HepG2 (cell line): ENCODE data around the gene IGHMBP2. TPM values are rescaled to one million over a fixed set of nuclear protein-coding genes. Genes with fewer than 3 reads are reported as not detected.

Source experiments
- ATAC-seq: fragments of 200-7000 bp; cut with Tn5 transposase; 3 replicates; pipeline ENCODE4 v1.9.1; 2020; ENCODE audit warnings: mild to moderate bottlenecking, moderate library complexity
- BruUV-seq: library from RNA; stranded (reverse); fragments of 400-500 nt; replicated peaks from 2 replicates; lab custom pipeline; 2021; lab: Mats Ljungman, UMichigan
- CTCF ChIA-PET: fragments of 300-600 bp; formaldehyde crosslinking; extraction: SDS; loops from one replicate; lab custom pipeline; 2021; ENCODE audit warnings: low total read pairs, inconsistent platforms, low intra/inter-chr PET ratio; lab: Yijun Ruan, JAX
- POLR2A ChIA-PET: fragments of 350-600 bp; sonication (Branson Sonifier 250); formaldehyde crosslinking; loops from one replicate; lab custom pipeline; 2020; ENCODE audit warnings: antibody characterized with exemption, inconsistent platforms; lab: Yijun Ruan, JAX
- DNase-seq: peaks from one replicate; pipeline ENCODE4 v3.0.0-alpha.2; 2015; ENCODE audit warnings: low spot score
- FAIRE-seq: peaks from 3 replicates; lab custom pipeline; 2011; peaks lifted over from hg19 to GRCh38; lab: Jason Lieb, UNC
- H2AFZ ChIP-seq: one replicate; pipeline ENCODE4 v1.6.1; 2011; ENCODE audit warnings: low read length, inconsistent platforms
- H3K27ac ChIP-seq: fragments of 300-600 bp; 3 replicates; pipeline ENCODE4 v1.8.0; 2011; ENCODE audit warnings: mixed run types, mild to moderate bottlenecking, mixed read lengths, low read length, inconsistent platforms; ENCODE audit not compliant: insufficient read depth; ENCODE audit errors: extremely low read length
- H3K27me3 ChIP-seq, 2 experiments: fragments of 200-600 bp in 1 of 2; 2 replicates in 1 of 2; 3 replicates in 1 of 2; pipeline versions ENCODE4 v1.6.0 to v1.8.0; 2011; ENCODE audit warnings: low read length in 2 of 2, mild to moderate bottlenecking in 2 of 2, moderate library complexity in 2 of 2, inconsistent platforms in 1 of 2; ENCODE audit not compliant: insufficient read depth in 2 of 2, control insufficient read depth in 1 of 2
- H3K36me3 ChIP-seq, 2 experiments: fragments of 200-600 bp in 1 of 2; replicated peaks in 1 of 2; 2 replicates in 1 of 2; 3 replicates in 1 of 2; pipeline versions ENCODE4 v1.5.1 to v1.8.0; 2011; ENCODE audit warnings: low read length in 2 of 2, inconsistent platforms in 1 of 2; ENCODE audit not compliant: insufficient read depth in 2 of 2, control insufficient read depth in 1 of 2
- H3K4me1 ChIP-seq: 2 replicates; pipeline ENCODE4 v1.5.1; 2012; ENCODE audit warnings: low read length, inconsistent platforms; ENCODE audit not compliant: insufficient read depth
- H3K4me2 ChIP-seq: 2 replicates; pipeline ENCODE4 v1.6.0; 2011; ENCODE audit warnings: low read depth, low read length, inconsistent platforms
- H3K4me3 ChIP-seq, 3 experiments: fragments of 200-600 bp in 1 of 3; sonication (generic), shearing (Covaris generic) in 1 of 3; replicated peaks in 1 of 3; 2 replicates each; pipeline ENCODE4 v1.5.1; 2011 to 2016; ENCODE audit warnings: low read length in 3 of 3, inconsistent platforms in 2 of 3, low read depth in 2 of 3, mild to moderate bottlenecking in 2 of 3, control low read depth in 1 of 3, mixed read lengths in 1 of 3; ENCODE audit not compliant: insufficient read depth in 1 of 3
- H3K79me2 ChIP-seq: one replicate; pipeline ENCODE4 v1.6.1; 2011; ENCODE audit warnings: low read length, inconsistent platforms; ENCODE audit not compliant: insufficient read depth
- H3K9ac ChIP-seq: 2 replicates; pipeline ENCODE4 v1.6.0; 2011; ENCODE audit warnings: mild to moderate bottlenecking, low read depth, low read length, inconsistent platforms; ENCODE audit not compliant: insufficient read depth
- H3K9me3 ChIP-seq: 2 replicates; pipeline ENCODE4 v1.5.1; 2012; ENCODE audit warnings: mild to moderate bottlenecking, low read length
- H4K20me1 ChIP-seq: 2 replicates; pipeline ENCODE4 v1.6.0; 2011; ENCODE audit warnings: inconsistent platforms, mild to moderate bottlenecking, low read length, moderate library complexity; ENCODE audit not compliant: insufficient read depth
- CCDC6 ChIP-seq: sonication (generic); formaldehyde crosslinking; IDR thresholded peaks from 2 replicates; pipeline ENCODE4 v1.8.1; 2022; ENCODE audit warnings: mild to moderate bottlenecking, missing genetic modification reagents, moderate library complexity
- CTCF ChIP-seq: sonication (generic); formaldehyde crosslinking; IDR thresholded peaks from 2 replicates; pipeline ENCODE4 v1.5.0; 2020; ENCODE audit warnings: mild to moderate bottlenecking, missing genetic modification reagents, moderate library complexity
- MBD4 ChIP-seq: IDR thresholded peaks from 2 replicates; pipeline ENCODE4 v1.6.1; 2012; ENCODE audit warnings: low read length, inconsistent platforms, borderline replicate concordance
- SP1 ChIP-seq, 2 experiments: fragments of 450-650 bp in 1 of 2; sonication (generic) in 1 of 2; formaldehyde crosslinking in 1 of 2; IDR thresholded peaks; 2 replicates each; pipeline versions ENCODE4 v1.4.0 to v1.6.1; 2016 to 2020; ENCODE audit warnings: missing genetic modification reagents in 1 of 2
- STAG1 ChIP-seq: sonication (generic); formaldehyde crosslinking; IDR thresholded peaks from 2 replicates; pipeline ENCODE4 v1.4.0; 2020; ENCODE audit warnings: missing genetic modification reagents
- TBL1XR1 ChIP-seq: fragments of 150-350 bp; IDR thresholded peaks from 2 replicates; pipeline ENCODE4 v1.6.1; 2014; ENCODE audit warnings: borderline replicate concordance, low read length; ENCODE audit not compliant: partially characterized antibody
- ZNF607 ChIP-seq: sonication (generic); formaldehyde crosslinking; IDR thresholded peaks from 2 replicates; pipeline ENCODE4 v1.5.1; 2020; ENCODE audit warnings: missing genetic modification reagents, mild to moderate bottlenecking, borderline replicate concordance
- WGBS: methylation state at CpG from one replicate; pipeline ENCODE4 v1.1.6; 2017; ENCODE audit warnings: low lambda C conversion rate; 5-methylcytosine and 5-hydroxymethylcytosine counted together
- in situ Hi-C: cut with HindIII; loops from 2 replicates; pipeline ENCODE4 v1.10.0; 2017; ENCODE audit warnings: low pct_unique_long_range_greater_than_20kb; ENCODE audit not compliant: extremely low pct_ligation_motif_present
- intact Hi-C: fragments of 100-400 bp; cut with micrococcal nuclease; formaldehyde crosslinking; loops from one replicate; pipeline ENCODE4 v1.10.0; 2022; ENCODE audit not compliant: unreplicated experiment
- polyA plus RNA-seq, 8 experiments: library from polyadenylated mRNA; depleted of rRNA in 3 of 8; stranded (reverse) in 7 of 8; unstranded in 1 of 8; fragments of >200 nt; fragmentation: Illumina TruSeq in 4 of 8; extraction: Trizol in 4 of 8; gene quantifications; 2 replicates each; pipeline versions ENCODE4 v1.2.1 to v1.2.3, GENCODE V29; 2011 to 2016; ENCODE audit warnings: low read depth in 4 of 8, missing spikeins in 1 of 8, mixed read lengths in 1 of 8; ENCODE audit not compliant: insufficient read depth in 1 of 8
- total RNA-seq, 5 experiments: library from RNA; depleted of rRNA; stranded (reverse); fragments of >200 nt; fragmentation: Illumina TruSeq; extraction: Trizol; gene quantifications; 2 replicates each; pipeline ENCODE4 v1.2.3, GENCODE V29; 2016; ENCODE audit warnings: low read depth in 1 of 5
- TF ChIP-seq, protein P1 (sequence below): sonication (generic); formaldehyde crosslinking; IDR thresholded peaks from 2 replicates; pipeline ENCODE4 v1.4.0; 2020; ENCODE audit warnings: missing genetic modification reagents

IGHMBP2 gene
- total and polyA plus RNA-seq, 2 of the 13 experiments (the other 11 are each of a cell fraction or from before 2014, with no cell fraction given) = 8.9 to 9.9 TPM

- Histone ChIP-seq H3K9ac (no peak overlapping the region), H3K27ac (no peak overlapping the region), H2AFZ (no peak overlapping the region), H3K4me1 (no peaks in the 10 kb centered on the region), H4K20me1 (no peaks in the 10 kb centered on the region), H3K79me2 (no peaks in the 10 kb centered on the region), H3K4me3 (no peak overlapping the region), H3K9me3 (no peaks in the 10 kb centered on the region), H3K4me2 (no peak overlapping the region), H3K27me3 (no peaks in the 10 kb centered on the region), H3K36me3 (peaks cover 14 to 32% of the 10 kb centered on the region in 2 experiments; a peak in 4 of 5 replicates)
- ATAC-seq (peak; percentile 66), DNase-seq (no peak), FAIRE-seq (no peak)
- POLR2A ChIA-PET = interaction anchor here (1.2 kb wide), 1 partner anchor 45 kb away, joined by 4 read pairs; no protein-coding TSS in a partner anchor
- TF ChIP-seq STAG1 (CRISPR knock-in tag) (peak; percentile 31; the same call in 1 of the 2 replicates), CCDC6 (CRISPR knock-in tag) (no peak), TBL1XR1 (no peak), MBD4 (no peak), SP1 (IDR thresholded peaks at IDR 0.05) (no peak), SP1 (CRISPR knock-in tag; IDR thresholded peaks at IDR 0.05) (0 out of 2 replicates have a peak, but pooled peaks have one; percentile 17), ZNF607 (CRISPR knock-in tag) (no peak), CTCF (CRISPR knock-in tag) (peak; percentile 55)
- TF ChIP-seq, protein P1, sequence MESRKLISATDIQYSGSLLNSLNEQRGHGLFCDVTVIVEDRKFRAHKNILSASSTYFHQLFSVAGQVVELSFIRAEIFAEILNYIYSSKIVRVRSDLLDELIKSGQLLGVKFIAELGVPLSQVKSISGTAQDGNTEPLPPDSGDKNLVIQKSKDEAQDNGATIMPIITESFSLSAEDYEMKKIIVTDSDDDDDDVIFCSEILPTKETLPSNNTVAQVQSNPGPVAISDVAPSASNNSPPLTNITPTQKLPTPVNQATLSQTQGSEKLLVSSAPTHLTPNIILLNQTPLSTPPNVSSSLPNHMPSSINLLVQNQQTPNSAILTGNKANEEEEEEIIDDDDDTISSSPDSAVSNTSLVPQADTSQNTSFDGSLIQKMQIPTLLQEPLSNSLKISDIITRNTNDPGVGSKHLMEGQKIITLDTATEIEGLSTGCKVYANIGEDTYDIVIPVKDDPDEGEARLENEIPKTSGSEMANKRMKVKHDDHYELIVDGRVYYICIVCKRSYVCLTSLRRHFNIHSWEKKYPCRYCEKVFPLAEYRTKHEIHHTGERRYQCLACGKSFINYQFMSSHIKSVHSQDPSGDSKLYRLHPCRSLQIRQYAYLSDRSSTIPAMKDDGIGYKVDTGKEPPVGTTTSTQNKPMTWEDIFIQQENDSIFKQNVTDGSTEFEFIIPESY (CRISPR knock-in tag) = peak; percentile 99
- intact Hi-C loops (no loop called here), in situ Hi-C loops (loop anchor here (25.0 kb wide), 1 partner anchor 253 kb away; no protein-coding TSS in a partner anchor)
- WGBS = 98% methylated on average over 15 of the region's 18 CpGs
- BruUV-seq = no TSS peak
- CTCF ChIA-PET = interaction anchor here (1.2 kb wide), 1 partner anchor 64 kb away, joined by 3 read pairs; no protein-coding TSS in a partner anchor
Measured at GRCh38 chr11:68889948-68890446, 13.7 kb upstream of the IGHMBP2 start.
